Panc1 (cell line): ENCODE measurements around the gene SLF2. TPM values are rescaled to one million over a fixed set of nuclear protein-coding genes. Genes with fewer than 3 reads are reported as not detected.

Experiments used
- ATAC-seq: fragments of 200-7000 bp; cut with Tn5 transposase; 2 replicates; pipeline ENCODE4 v1.9.1; 2020; ENCODE audit warnings: mild to moderate bottlenecking, moderate library complexity
- BruUV-seq: library from RNA; stranded (reverse); fragments of 400-500 nt; replicated peaks from 2 replicates; lab custom pipeline; 2021; lab: Mats Ljungman, UMichigan
- CTCF ChIA-PET: fragments of 300-600 bp; sonication (Branson Sonifier 250); formaldehyde crosslinking; loops from one replicate; lab custom pipeline; 2022; ENCODE audit warnings: antibody characterized with exemption; lab: Charles Lee
- POLR2A ChIA-PET: fragments of 300-600 bp; sonication (Branson Sonifier 250); formaldehyde crosslinking; loops from one replicate; lab custom pipeline; 2022; ENCODE audit warnings: antibody characterized with exemption; lab: Charles Lee
- DNase-seq: peaks from one replicate; pipeline ENCODE4 v3.0.0-alpha.2; 2010; ENCODE audit warnings: low read depth, low spot score
- H3K27ac ChIP-seq: 2 replicates; pipeline ENCODE4 v1.5.1; 2011; ENCODE audit warnings: mild to moderate bottlenecking, low read length, inconsistent platforms
- H3K27me3 ChIP-seq: fragments of 200-500 bp; sonication (Bioruptor generic); 2 replicates; pipeline ENCODE4 v1.6.0; 2014; ENCODE audit warnings: low read length, inconsistent platforms; ENCODE audit not compliant: control insufficient read depth, insufficient read depth
- H3K36me3 ChIP-seq: fragments of 200-500 bp; sonication (Bioruptor generic); 2 replicates; pipeline ENCODE4 v1.5.1; 2014; ENCODE audit warnings: inconsistent platforms, mild to moderate bottlenecking, low read length, moderate library complexity; ENCODE audit not compliant: control insufficient read depth, insufficient read depth
- H3K4me1 ChIP-seq: 2 replicates; pipeline ENCODE4 v1.5.1; 2011; ENCODE audit warnings: inconsistent platforms, mild to moderate bottlenecking, low read length, moderate library complexity; ENCODE audit not compliant: control insufficient read depth, insufficient read depth
- H3K4me3 ChIP-seq, 2 experiments: 2 replicates each; pipeline ENCODE4 v1.5.1; 2011 to 2012; ENCODE audit warnings: low read depth in 2 of 2, low read length in 2 of 2, mild to moderate bottlenecking in 2 of 2, inconsistent platforms in 1 of 2, moderate library complexity in 1 of 2
- H3K9me3 ChIP-seq: fragments of 200-500 bp; sonication (Bioruptor generic); 2 replicates; pipeline ENCODE4 v1.5.1; 2014; ENCODE audit warnings: low read depth, mild to moderate bottlenecking, inconsistent platforms, low read length, moderate library complexity; ENCODE audit not compliant: control insufficient read depth, insufficient read depth
- POLR2AphosphoS5 ChIP-seq: IDR thresholded peaks from 2 replicates; pipeline ENCODE4 v1.6.1; 2012; ENCODE audit warnings: mild to moderate bottlenecking, low read depth, low read length, moderate library complexity
- SIN3A ChIP-seq: IDR thresholded peaks from 2 replicates; pipeline ENCODE4 v1.6.1; 2012; ENCODE audit warnings: low read depth, mild to moderate bottlenecking, low read length, moderate library complexity, borderline replicate concordance; ENCODE audit not compliant: insufficient read depth
- TCF7L2 ChIP-seq: IDR thresholded peaks from 2 replicates; pipeline ENCODE4 v1.6.1; 2011; ENCODE audit warnings: mild to moderate bottlenecking, low read depth, low read length, inconsistent platforms
- in situ Hi-C: cut with HindIII; loops from 2 replicates; pipeline ENCODE4 v1.10.0; 2016; ENCODE audit warnings: low sequenced_read_pairs, low pct_unique_long_range_greater_than_20kb
- intact Hi-C: fragments of 100-400 bp; cut with micrococcal nuclease; formaldehyde crosslinking; loops from one replicate; pipeline ENCODE4 v1.10.0; 2022; ENCODE audit not compliant: unreplicated experiment
- total RNA-seq: library from RNA; stranded (reverse); gene quantifications from one replicate; pipeline ENCODE4 v1.2.1, GENCODE V29; 2021; ENCODE audit not compliant: unreplicated experiment
- TF ChIP-seq, protein P1 (sequence below): fragments of 450-650 bp; IDR thresholded peaks from 2 replicates; pipeline ENCODE4 v1.5.1; 2017; ENCODE audit warnings: mild to moderate bottlenecking
- TF ChIP-seq, protein P2 (sequence below), 2 experiments: IDR thresholded peaks; 2 replicates each; pipeline ENCODE4 v1.6.1; 2011 to 2012; ENCODE audit warnings: low read depth in 2 of 2, control low read depth in 1 of 2, low read length in 1 of 2, mild to moderate bottlenecking in 1 of 2, moderate library complexity in 1 of 2; ENCODE audit not compliant: insufficient read depth in 1 of 2

SLF2 gene
- total RNA-seq, 1 experiment from 2014 or later, result 38.8 TPM

DNA sequence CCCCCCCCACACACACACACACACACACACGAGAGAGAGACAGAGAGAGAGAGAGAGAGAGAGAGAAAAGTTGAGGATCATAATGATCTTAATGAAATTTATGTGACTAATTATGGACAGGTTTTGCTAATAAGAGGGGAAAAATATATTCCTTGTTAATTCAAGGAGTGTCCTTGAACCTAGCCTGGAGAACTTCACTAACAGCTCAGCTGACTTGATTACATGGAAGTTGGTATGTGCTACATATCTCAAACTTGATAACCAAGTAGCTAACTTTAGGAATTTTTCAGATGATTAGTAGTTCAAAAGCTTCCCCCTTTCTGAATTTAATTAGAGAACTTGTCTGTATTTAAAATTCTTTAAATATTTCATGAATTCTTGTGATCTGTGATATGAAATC, 15.3 kb downstream of the SLF2 start:
- peaks cover 68% of the 10 kb centered on the region for H3K36me3 ChIP-seq
- intact Hi-C loops, result no loop called here
- no peaks in the 10 kb centered on the region for H3K4me1 ChIP-seq
- ATAC-seq, result no peak
- ChIA-PET CTCF (no interaction called here), POLR2A (no interaction called here)
- no peaks in the 10 kb centered on the region for H3K27me3 ChIP-seq
- TF ChIP-seq, protein P1, sequence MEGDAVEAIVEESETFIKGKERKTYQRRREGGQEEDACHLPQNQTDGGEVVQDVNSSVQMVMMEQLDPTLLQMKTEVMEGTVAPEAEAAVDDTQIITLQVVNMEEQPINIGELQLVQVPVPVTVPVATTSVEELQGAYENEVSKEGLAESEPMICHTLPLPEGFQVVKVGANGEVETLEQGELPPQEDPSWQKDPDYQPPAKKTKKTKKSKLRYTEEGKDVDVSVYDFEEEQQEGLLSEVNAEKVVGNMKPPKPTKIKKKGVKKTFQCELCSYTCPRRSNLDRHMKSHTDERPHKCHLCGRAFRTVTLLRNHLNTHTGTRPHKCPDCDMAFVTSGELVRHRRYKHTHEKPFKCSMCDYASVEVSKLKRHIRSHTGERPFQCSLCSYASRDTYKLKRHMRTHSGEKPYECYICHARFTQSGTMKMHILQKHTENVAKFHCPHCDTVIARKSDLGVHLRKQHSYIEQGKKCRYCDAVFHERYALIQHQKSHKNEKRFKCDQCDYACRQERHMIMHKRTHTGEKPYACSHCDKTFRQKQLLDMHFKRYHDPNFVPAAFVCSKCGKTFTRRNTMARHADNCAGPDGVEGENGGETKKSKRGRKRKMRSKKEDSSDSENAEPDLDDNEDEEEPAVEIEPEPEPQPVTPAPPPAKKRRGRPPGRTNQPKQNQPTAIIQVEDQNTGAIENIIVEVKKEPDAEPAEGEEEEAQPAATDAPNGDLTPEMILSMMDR, result no peak
- no peak for TF ChIP-seq POLR2AphosphoS5
- TF ChIP-seq SIN3A, result no peak
- no peak for TF ChIP-seq TCF7L2
- TF ChIP-seq, protein P2, sequence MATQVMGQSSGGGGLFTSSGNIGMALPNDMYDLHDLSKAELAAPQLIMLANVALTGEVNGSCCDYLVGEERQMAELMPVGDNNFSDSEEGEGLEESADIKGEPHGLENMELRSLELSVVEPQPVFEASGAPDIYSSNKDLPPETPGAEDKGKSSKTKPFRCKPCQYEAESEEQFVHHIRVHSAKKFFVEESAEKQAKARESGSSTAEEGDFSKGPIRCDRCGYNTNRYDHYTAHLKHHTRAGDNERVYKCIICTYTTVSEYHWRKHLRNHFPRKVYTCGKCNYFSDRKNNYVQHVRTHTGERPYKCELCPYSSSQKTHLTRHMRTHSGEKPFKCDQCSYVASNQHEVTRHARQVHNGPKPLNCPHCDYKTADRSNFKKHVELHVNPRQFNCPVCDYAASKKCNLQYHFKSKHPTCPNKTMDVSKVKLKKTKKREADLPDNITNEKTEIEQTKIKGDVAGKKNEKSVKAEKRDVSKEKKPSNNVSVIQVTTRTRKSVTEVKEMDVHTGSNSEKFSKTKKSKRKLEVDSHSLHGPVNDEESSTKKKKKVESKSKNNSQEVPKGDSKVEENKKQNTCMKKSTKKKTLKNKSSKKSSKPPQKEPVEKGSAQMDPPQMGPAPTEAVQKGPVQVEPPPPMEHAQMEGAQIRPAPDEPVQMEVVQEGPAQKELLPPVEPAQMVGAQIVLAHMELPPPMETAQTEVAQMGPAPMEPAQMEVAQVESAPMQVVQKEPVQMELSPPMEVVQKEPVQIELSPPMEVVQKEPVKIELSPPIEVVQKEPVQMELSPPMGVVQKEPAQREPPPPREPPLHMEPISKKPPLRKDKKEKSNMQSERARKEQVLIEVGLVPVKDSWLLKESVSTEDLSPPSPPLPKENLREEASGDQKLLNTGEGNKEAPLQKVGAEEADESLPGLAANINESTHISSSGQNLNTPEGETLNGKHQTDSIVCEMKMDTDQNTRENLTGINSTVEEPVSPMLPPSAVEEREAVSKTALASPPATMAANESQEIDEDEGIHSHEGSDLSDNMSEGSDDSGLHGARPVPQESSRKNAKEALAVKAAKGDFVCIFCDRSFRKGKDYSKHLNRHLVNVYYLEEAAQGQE (IDR thresholded peaks at IDR 0.05; ENCODE audit: insufficient read depth in 1 of 2, low read depth in 2 of 2, low read length in 1 of 2), result no peak
- H3K27ac ChIP-seq, result no peak overlapping the region
- DNase-seq, result no peak
- no TSS peak for BruUV-seq
- in situ Hi-C loops, result no loop called here
- no peaks in the 10 kb centered on the region for H3K9me3 ChIP-seq
- no peak overlapping the region for H3K4me3 ChIP-seq

DNA sequence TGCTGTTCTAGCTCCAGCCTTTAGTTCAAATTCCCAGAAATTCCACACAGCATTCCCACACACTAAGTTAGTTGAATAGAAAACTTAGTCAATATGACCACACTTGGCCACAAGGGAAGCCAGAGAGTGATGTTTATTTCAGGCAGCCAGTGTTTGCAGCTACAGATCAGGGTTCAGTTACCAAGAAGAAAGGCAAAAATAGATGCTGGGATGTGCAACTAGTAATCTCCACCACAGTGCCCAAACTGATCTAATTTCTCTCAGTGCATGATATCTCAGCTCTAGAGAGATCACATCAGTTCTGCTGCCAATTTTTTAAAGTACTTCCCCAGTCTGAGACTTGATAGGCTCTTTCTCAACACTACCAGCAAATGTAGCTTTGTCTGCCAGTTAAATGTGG, 17.6 kb downstream of the SLF2 start:
- in situ Hi-C loops (no loop called here), intact Hi-C loops (no loop called here)
- POLR2A ChIA-PET, result no interaction called here
- DNase-seq (no peak), ATAC-seq (no peak; the same call in 1 of the 2 replicates)
- Histone ChIP-seq H3K27me3 (no peaks in the 10 kb centered on the region), H3K4me3 (no peak overlapping the region), H3K4me1 (no peaks in the 10 kb centered on the region), H3K27ac (no peak overlapping the region), H3K9me3 (no peaks in the 10 kb centered on the region), H3K36me3 (peaks cover 55% of the 10 kb centered on the region)
- CTCF ChIA-PET, result no interaction called here
- TF ChIP-seq SIN3A (no peak), POLR2AphosphoS5 (no peak), TCF7L2 (no peak)
- TF ChIP-seq, protein P2 (IDR thresholded peaks at IDR 0.05; ENCODE audit: insufficient read depth in 1 of 2, low read depth in 2 of 2, low read length in 1 of 2), result no peak
- TF ChIP-seq, protein P1, result peak; percentile 24; the same call in 1 of the 2 replicates
- BruUV-seq, result no TSS peak
